ENCODE results near the gene PTK7. TPM values are rescaled to one million over a fixed set of nuclear protein-coding genes. Genes with fewer than 3 reads are reported as not detected.
"Not testable (repeated sequence)": the region's sequence is repeated elsewhere in the genome, so short reads cannot be mapped to it uniquely, and the experiment has no call there.

The PTK7 gene
- total and polyA plus RNA-seq, 5 donors = 4.1 to 9.4 (median 8.2) TPM

- Histone ChIP-seq H3K27me3 (ENCODE audit: control insufficient read depth, insufficient read depth) (no peaks in the 10 kb centered on the region), H3K4me3 (ENCODE audit: low read length) (no peak overlapping the region), H3K4me1 (ENCODE audit: control insufficient read depth, insufficient read depth, low read length) (no peaks in the 10 kb centered on the region), H3K27ac (ENCODE audit: low read length) (no peak overlapping the region), H3K9me3 (ENCODE audit: control insufficient read depth, low read length) (no peaks in the 10 kb centered on the region)
- intact Hi-C loops (cut with DNase I) = loop anchor here in 1 of 4 donors (10.0 kb wide), 1 partner anchor 56 kb away; the partner anchor contains the start of gene PTK7
- DNase-seq (peak in 1 of 3 donors; percentile 21), ATAC-seq (no peak)
- 93% methylated on average over 7 of the region's 7 CpGs for WGBS
These were observed 54.3 kb downstream of the PTK7 start for GRCh38 chr6:43130429-43130828.

GRCh38 chr6:43131379-43131778 lies 55.3 kb downstream of the PTK7 start:
- intact Hi-C loops (cut with DNase I) = loop anchor here in 1 of 4 donors (10.0 kb wide), 1 partner anchor 57 kb away; the partner anchor contains the start of gene PTK7
- H3K4me3 ChIP-seq (ENCODE audit: low read length); H3K27ac ChIP-seq (ENCODE audit: low read length); DNase-seq; H3K4me1 ChIP-seq (ENCODE audit: control insufficient read depth, insufficient read depth, low read length); H3K9me3 ChIP-seq (ENCODE audit: control insufficient read depth, low read length); ATAC-seq; H3K27me3 ChIP-seq (ENCODE audit: control insufficient read depth, insufficient read depth): not testable (repeated sequence)
- 75% methylated on average over 5 of the region's 5 CpGs for WGBS

- DNase-seq = peak in 2 of 3 donors; percentile 12 to 26
- Histone ChIP-seq H3K4me3 (ENCODE audit: low read length) (no peak overlapping the region), H3K4me1 (ENCODE audit: control insufficient read depth, insufficient read depth, low read length) (no peaks in the 10 kb centered on the region), H3K27me3 (ENCODE audit: control insufficient read depth, insufficient read depth) (no peaks in the 10 kb centered on the region), H3K27ac (ENCODE audit: low read length) (no peak overlapping the region), H3K9me3 (ENCODE audit: control insufficient read depth, low read length) (no peaks in the 10 kb centered on the region)
- ATAC-seq = no peak
- intact Hi-C loops (cut with DNase I) = loop anchor here in 1 of 4 donors (10.0 kb wide), 1 partner anchor 63 kb away; the partner anchor contains the start of gene PTK7
- WGBS = over 99% methylated on average over 3 of the region's 3 CpGs
These were observed 62.2 kb downstream of the PTK7 start for GRCh38 chr6:43138267-43138666.

GRCh38 chr6:43139973-43140372 lies 63.9 kb downstream of the PTK7 start:
- not testable (repeated sequence) for DNase-seq; H3K27me3 ChIP-seq (ENCODE audit: control insufficient read depth, insufficient read depth); H3K4me1 ChIP-seq (ENCODE audit: control insufficient read depth, insufficient read depth, low read length); ATAC-seq; H3K4me3 ChIP-seq (ENCODE audit: low read length); H3K27ac ChIP-seq (ENCODE audit: low read length); H3K9me3 ChIP-seq (ENCODE audit: control insufficient read depth, low read length)
- 88% methylated on average over 11 of the region's 11 CpGs for WGBS
- intact Hi-C loops (cut with DNase I) = loop anchor here (5.0 to 10.0 kb wide), 7 partner anchors 55 to 238 kb away; partner anchors contain the start of genes KLHDC3 (in 1 of the 4), MEA1 (in 1 of the 4) and PTK7 (in 1 of the 4)

- H3K27ac ChIP-seq (ENCODE audit: low read length) = no peak overlapping the region
- H3K9me3 ChIP-seq (ENCODE audit: control insufficient read depth, low read length) = no peaks in the 10 kb centered on the region
- 91% methylated on average over 16 of the region's 16 CpGs for WGBS
- no peak overlapping the region for H3K4me3 ChIP-seq (ENCODE audit: low read length)
- no peaks in the 10 kb centered on the region for H3K27me3 ChIP-seq (ENCODE audit: control insufficient read depth, insufficient read depth)
- DNase-seq = peak in 1 of 3 donors; percentile 44
- intact Hi-C loops (cut with DNase I) = loop anchor here (5.0 to 10.0 kb wide), 6 partner anchors 57 to 239 kb away; partner anchors contain the start of genes KLHDC3 (in 1 of the 4) and MEA1 (in 1 of the 4)
- H3K4me1 ChIP-seq (ENCODE audit: control insufficient read depth, insufficient read depth, low read length) = no peaks in the 10 kb centered on the region
- no peak for ATAC-seq
These were observed 65.5 kb downstream of the PTK7 start for GRCh38 chr6:43141644-43142043.

- no peaks in the 10 kb centered on the region for H3K4me1 ChIP-seq (ENCODE audit: control insufficient read depth, insufficient read depth, low read length)
- H3K27ac ChIP-seq (ENCODE audit: low read length) = no peak overlapping the region
- ATAC-seq (no peak), DNase-seq (no peak)
- WGBS = 72% methylated on average over 14 of the region's 14 CpGs
- H3K4me3 ChIP-seq (ENCODE audit: low read length) = no peak overlapping the region
- no peaks in the 10 kb centered on the region for H3K27me3 ChIP-seq (ENCODE audit: control insufficient read depth, insufficient read depth)
- intact Hi-C loops (cut with DNase I) = loop anchor here (5.0 to 10.0 kb wide), 6 partner anchors 57 to 240 kb away; partner anchors contain the start of genes KLHDC3 (in 1 of the 4) and MEA1 (in 1 of the 4)
- H3K9me3 ChIP-seq (ENCODE audit: control insufficient read depth, low read length) = no peaks in the 10 kb centered on the region
These were observed 66.0 kb downstream of the PTK7 start for GRCh38 chr6:43142101-43142500.

GRCh38 chr6:43143235-43144128 lies 67.4 kb downstream of the PTK7 start:
- Histone ChIP-seq H3K4me1 (ENCODE audit: control insufficient read depth, insufficient read depth, low read length) (no peaks in the 10 kb centered on the region), H3K4me3 (ENCODE audit: low read length) (no peak overlapping the region), H3K9me3 (ENCODE audit: control insufficient read depth, low read length) (no peaks in the 10 kb centered on the region), H3K27me3 (ENCODE audit: control insufficient read depth, insufficient read depth) (no peaks in the 10 kb centered on the region), H3K27ac (ENCODE audit: low read length) (peak overlapping the region; percentile 17)
- intact Hi-C loops (cut with DNase I) = loop anchor here (2.0 to 10.0 kb wide), 7 partner anchors 59 to 241 kb away; partner anchors contain the start of genes KLHDC3 (in 1 of the 4) and MEA1 (in 1 of the 4)
- peak; percentile 95 to 96 for ATAC-seq
- 11% methylated on average over 25 of the region's 25 CpGs for WGBS
- peak; percentile 91 to 96 (median 96) for DNase-seq

- no peak for ATAC-seq
- Histone ChIP-seq H3K9me3 (ENCODE audit: control insufficient read depth, low read length) (no peaks in the 10 kb centered on the region), H3K4me1 (ENCODE audit: control insufficient read depth, insufficient read depth, low read length) (no peaks in the 10 kb centered on the region), H3K4me3 (ENCODE audit: low read length) (no peak overlapping the region), H3K27ac (ENCODE audit: low read length) (no peak overlapping the region), H3K27me3 (ENCODE audit: control insufficient read depth, insufficient read depth) (no peaks in the 10 kb centered on the region)
- intact Hi-C loops (cut with DNase I) = loop anchor here (2.0 to 10.0 kb wide), 7 partner anchors 60 to 243 kb away; partner anchors contain the start of genes KLHDC3 (in 1 of the 4) and MEA1 (in 1 of the 4)
- 78% methylated on average over 6 of the region's 6 CpGs for WGBS
- no peak for DNase-seq
These were observed 68.8 kb downstream of the PTK7 start for GRCh38 chr6:43144879-43145278.

GRCh38 chr6:43146261-43146660 lies 70.1 kb downstream of the PTK7 start:
- WGBS = 90% methylated on average over 3 of the region's 3 CpGs
- ATAC-seq = no peak
- no peak overlapping the region for H3K4me3 ChIP-seq (ENCODE audit: low read length)
- no peak overlapping the region for H3K27ac ChIP-seq (ENCODE audit: low read length)
- no peaks in the 10 kb centered on the region for H3K4me1 ChIP-seq (ENCODE audit: control insufficient read depth, insufficient read depth, low read length)
- peak in 1 of 3 donors; percentile 18 for DNase-seq
- H3K27me3 ChIP-seq (ENCODE audit: control insufficient read depth, insufficient read depth) = no peaks in the 10 kb centered on the region
- intact Hi-C loops (cut with DNase I) = loop anchor here in 3 of 4 donors (10.0 kb wide), 3 partner anchors 61 to 241 kb away; no protein-coding TSS in a partner anchor
- no peaks in the 10 kb centered on the region for H3K9me3 ChIP-seq (ENCODE audit: control insufficient read depth, low read length)

GRCh38 chr6:43146709-43147688 lies 70.9 kb downstream of the PTK7 start:
- H3K27me3 ChIP-seq (ENCODE audit: control insufficient read depth, insufficient read depth) = no peaks in the 10 kb centered on the region
- peak in 1 of 3 donors; percentile 34 for DNase-seq
- H3K4me3 ChIP-seq (ENCODE audit: low read length) = no peak overlapping the region
- no peaks in the 10 kb centered on the region for H3K4me1 ChIP-seq (ENCODE audit: control insufficient read depth, insufficient read depth, low read length)
- 94% methylated on average over 8 of the region's 8 CpGs for WGBS
- H3K9me3 ChIP-seq (ENCODE audit: control insufficient read depth, low read length) = no peaks in the 10 kb centered on the region
- intact Hi-C loops (cut with DNase I) = loop anchor here in 3 of 4 donors (10.0 kb wide), 3 partner anchors 62 to 242 kb away; no protein-coding TSS in a partner anchor
- no peak overlapping the region for H3K27ac ChIP-seq (ENCODE audit: low read length)
- no peak for ATAC-seq
